ENCODE data around the gene STYX.

STYX gene

DNA sequence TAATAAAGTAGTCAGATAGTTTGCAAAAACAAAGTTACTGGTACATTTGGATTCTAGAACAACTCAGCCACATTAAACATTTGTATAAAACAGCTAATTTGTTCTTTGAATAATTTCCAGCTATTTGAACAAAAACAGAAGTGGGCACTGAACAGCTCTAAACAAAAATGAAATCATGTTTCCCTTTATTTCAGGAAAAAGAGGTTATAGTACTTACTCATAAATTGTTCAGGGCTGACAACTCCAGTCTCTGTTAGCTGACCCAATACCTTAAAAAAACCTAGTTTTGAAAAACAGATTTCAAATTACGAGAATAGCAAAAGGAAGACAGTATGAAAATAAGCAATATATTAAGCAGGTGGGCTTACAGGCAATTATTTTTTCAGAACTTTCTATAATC is 53.2 kb downstream of the STYX start:
- DNase-seq (ENCODE audit: low read depth in 1 of 2, low spot score in 1 of 2): no peak

DNA sequence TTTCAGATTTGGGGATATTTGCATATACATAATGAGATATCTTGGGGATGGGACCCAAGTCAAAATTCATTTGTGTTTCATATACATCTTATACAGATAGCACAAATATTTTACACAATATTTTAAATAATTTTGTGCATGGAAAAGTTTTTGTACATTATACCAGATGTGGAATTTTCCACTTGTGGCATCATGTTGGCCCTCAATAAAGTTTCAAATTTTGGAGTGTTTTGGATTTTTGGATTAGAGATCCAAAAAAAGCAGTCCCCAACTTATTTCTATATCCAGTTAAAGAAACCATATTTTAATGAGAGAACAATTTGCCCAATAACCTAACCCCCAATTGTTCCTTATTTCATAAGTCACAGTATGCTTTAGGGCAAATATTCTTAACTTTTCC is 56.9 kb downstream of the STYX start:
- no peak for DNase-seq (ENCODE audit: low read depth in 1 of 2, low spot score in 1 of 2)

DNA sequence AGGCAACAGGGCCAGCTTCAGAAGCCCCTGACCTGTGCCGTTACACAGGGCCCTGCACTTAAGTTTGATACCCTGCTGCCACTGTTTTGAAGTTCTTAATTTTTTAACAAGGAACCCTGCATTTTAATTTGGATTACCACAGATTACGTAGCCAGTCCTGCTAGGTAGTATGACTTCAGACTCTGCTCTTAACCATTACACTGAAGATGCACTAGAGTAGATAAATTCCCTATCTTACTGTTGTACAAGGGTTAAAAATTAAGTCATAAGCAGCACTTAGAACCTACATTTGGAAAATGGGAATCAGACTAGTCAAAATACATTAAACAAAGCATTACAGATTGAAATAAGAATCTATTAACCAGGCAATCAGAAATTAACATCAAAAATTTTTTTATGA is 59.2 kb downstream of the STYX start:
- no peak for DNase-seq (ENCODE audit: low read depth in 1 of 2, low spot score in 1 of 2)

GRCh38 chr14:52790011-52790755 is 60.2 kb downstream of the STYX start:
- no peak for DNase-seq (ENCODE audit: low read depth in 1 of 2, low spot score in 1 of 2)

GRCh38 chr14:52790756-52791222 is 60.8 kb downstream of the STYX start:
- DNase-seq (ENCODE audit: low read depth in 1 of 2, low spot score in 1 of 2): no peak

- peak; percentile 70 to 76 for DNase-seq (ENCODE audit: low read depth in 1 of 2, low spot score in 1 of 2)
Measured at GRCh38 chr14:52791223-52792096, 61.5 kb downstream of the STYX start, which contains the start of gene GNPNAT1. TSS of gene GNPNAT1 (minus strand) at chr14:52791607. CDS start at chr14:52784650, 6,957 bp downstream.

DNA sequence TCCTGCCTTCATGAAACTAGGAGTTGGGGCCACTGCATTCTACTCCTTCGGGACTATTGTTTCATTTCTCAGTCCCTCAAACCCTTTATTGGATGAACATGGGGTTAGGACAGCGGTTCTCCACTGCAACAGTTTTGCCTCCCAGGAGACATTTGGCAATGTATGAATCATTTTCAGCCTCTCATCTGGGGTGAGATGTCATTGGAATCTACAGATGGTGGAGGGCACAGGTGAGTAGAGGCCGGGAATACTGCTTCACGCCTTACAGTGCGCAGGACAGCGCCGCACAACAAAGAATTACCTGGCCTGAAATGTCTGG is 62.1 kb downstream of the STYX start:
- DNase-seq (ENCODE audit: low read depth in 1 of 2, low spot score in 1 of 2): no peak

- no peak for DNase-seq (ENCODE audit: low read depth in 1 of 2, low spot score in 1 of 2)
Measured at GRCh38 chr14:52793061-52793460, 63.1 kb downstream of the STYX start.

GRCh38 chr14:52797653-52798052 is 67.7 kb downstream of the STYX start:
- DNase-seq (ENCODE audit: low read depth in 1 of 2, low spot score in 1 of 2): no peak

- no peak for DNase-seq (ENCODE audit: low read depth in 1 of 2, low spot score in 1 of 2)
Measured at GRCh38 chr14:52798826-52799225, 68.9 kb downstream of the STYX start.

DNA sequence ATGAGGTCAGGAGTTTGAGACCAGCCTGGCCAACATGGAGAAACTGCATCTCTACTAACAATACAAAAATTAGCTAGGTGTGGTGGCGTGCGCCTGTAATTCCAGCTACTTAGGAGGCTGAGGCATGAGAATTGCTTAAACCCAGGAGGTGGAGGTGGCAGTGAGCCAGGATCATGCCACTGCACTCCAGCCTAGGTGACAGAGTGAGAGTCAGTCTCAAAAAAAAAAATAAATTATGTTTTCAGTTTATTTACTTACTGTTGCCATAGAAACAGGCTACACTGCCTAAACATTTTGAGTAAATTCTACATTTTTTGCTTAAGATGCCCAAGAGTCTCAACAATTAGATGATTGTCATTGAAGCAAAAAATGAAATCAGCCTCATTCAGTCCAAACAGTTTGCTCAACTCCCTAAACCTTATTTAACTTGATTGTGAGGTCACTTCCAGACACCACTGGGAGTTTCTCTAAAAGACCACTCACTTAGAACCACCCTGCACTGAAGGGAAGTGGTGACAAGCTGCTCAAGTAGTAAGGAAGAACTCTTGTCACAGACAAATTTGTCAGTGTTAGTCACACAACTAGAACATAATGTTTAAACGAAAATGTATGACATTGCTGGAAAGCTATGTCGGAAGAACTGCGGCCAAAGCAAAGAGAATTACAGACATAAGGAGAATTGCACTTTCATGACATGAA is 71.2 kb downstream of the STYX start:
- DNase-seq (ENCODE audit: low read depth in 1 of 2, low spot score in 1 of 2): no peak

GRCh38 chr14:52802597-52802996 is 72.6 kb downstream of the STYX start:
- DNase-seq (ENCODE audit: low read depth in 1 of 2, low spot score in 1 of 2): no peak

- no peak for DNase-seq (ENCODE audit: low read depth in 1 of 2, low spot score in 1 of 2)
Measured at GRCh38 chr14:52806115-52806514, 76.1 kb downstream of the STYX start.

- DNase-seq (ENCODE audit: low read depth in 1 of 2, low spot score in 1 of 2): no peak
Measured at GRCh38 chr14:52808101-52808500, 78.1 kb downstream of the STYX start.

- DNase-seq (ENCODE audit: low read depth in 1 of 2, low spot score in 1 of 2): no peak
Measured at GRCh38 chr14:52821805-52822250, 91.9 kb downstream of the STYX start.

DNA sequence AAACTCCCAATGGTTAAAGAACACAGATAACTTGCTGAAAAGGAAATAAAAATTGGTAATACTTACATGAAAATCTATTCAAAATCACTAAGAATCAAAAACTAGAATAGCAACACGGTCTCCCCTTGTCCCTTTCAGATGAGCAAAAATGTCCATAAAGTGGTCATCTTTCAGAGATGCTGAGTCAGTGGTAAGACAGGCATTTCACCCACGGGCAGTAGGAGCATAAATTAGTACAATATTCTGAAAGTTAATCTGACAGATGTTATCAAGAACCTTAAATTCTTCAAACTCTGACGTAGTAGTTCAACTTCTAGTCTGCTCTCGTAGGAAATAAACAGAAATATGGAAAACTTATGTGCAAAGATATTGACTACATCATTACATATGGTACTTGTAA is 94.5 kb downstream of the STYX start:
- DNase-seq (ENCODE audit: low read depth in 1 of 2, low spot score in 1 of 2): no peak
